ENCODE data around the gene HOPX. TPM values are rescaled to one million over a fixed set of nuclear protein-coding genes. Genes with fewer than 3 reads are reported as not detected.

Gene HOPX
- total RNA-seq, 1 experiment from 2014 or later, result not detected

DNA sequence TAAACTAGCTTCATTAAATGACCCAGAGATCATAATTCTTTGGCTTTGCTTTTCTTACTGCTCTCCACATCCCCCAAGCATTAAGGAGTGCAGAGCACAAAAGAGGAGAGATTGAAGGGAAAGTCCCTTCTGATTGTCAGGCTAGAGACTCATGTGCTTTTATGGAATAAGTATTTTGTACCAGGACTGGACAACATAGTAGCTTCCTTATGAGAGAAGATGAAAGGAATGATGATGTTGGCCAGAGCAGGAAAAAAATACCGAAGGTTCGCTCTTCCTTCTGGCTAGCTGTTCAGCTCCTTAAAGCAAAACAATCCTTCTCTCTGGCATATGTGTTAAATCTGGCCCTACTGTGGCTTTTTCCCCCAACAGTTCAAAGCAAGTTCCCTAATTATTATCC lies 53.1 kb downstream of the HOPX start:
- Histone ChIP-seq H2BK12ac (ENCODE audit: insufficient read length, low read depth, low read length) (no peak overlapping the region), H3T11ph (ENCODE audit: low read length) (no peak overlapping the region), H2AK5ac (ENCODE audit: insufficient read length, low read length) (no peak overlapping the region), H3K79me1 (ENCODE audit: insufficient read depth, low read depth, low read length, poor library complexity, severe bottlenecking) (no peaks in the 10 kb centered on the region), H3K18ac (ENCODE audit: insufficient read length, low read depth, low read length) (no peak overlapping the region), H3K27ac (ENCODE audit: insufficient read length, low read depth, low read length) (no peak overlapping the region), H3K4ac (ENCODE audit: low read depth, low read length) (no peak overlapping the region), H3K56ac (ENCODE audit: insufficient read length, low read depth, low read length) (no peak overlapping the region), H2BK15ac (ENCODE audit: low read depth, low read length) (no peak overlapping the region), H3K27me3 (ENCODE audit: insufficient read depth, low read length) (no peaks in the 10 kb centered on the region), H4K8ac (replicated peaks; ENCODE audit: insufficient read length, low read depth, low read length) (no peak overlapping the region), H3K9ac (ENCODE audit: extremely low read depth, insufficient read length, low read length) (no peak overlapping the region), H3K23me2 (ENCODE audit: insufficient read length, low read depth, low read length, poor library complexity, severe bottlenecking) (no peaks in the 10 kb centered on the region), H3K79me2 (ENCODE audit: insufficient read depth, low read length) (no peaks in the 10 kb centered on the region), H4K20me1 (ENCODE audit: control insufficient read depth, insufficient read depth, insufficient read length) (no peaks in the 10 kb centered on the region), H2AFZ (ENCODE audit: low read length) (no peak overlapping the region), H3K4me1 (ENCODE audit: insufficient read depth, low read length) (no peaks in the 10 kb centered on the region), H2BK20ac (ENCODE audit: low read depth, low read length, poor library complexity, severe bottlenecking) (no peak overlapping the region), H3K4me2 (ENCODE audit: insufficient read depth, insufficient read length, low read length) (no peak overlapping the region), H2BK5ac (ENCODE audit: insufficient read length, low read length) (no peak overlapping the region), H3K23ac (ENCODE audit: insufficient read length, low read depth, low read length) (no peak overlapping the region), H3K9me3 (ENCODE audit: control insufficient read depth, low read depth, low read length) (no peaks in the 10 kb centered on the region), H2BK120ac (ENCODE audit: low read depth, low read length, poor library complexity, severe bottlenecking) (no peak overlapping the region), H3K14ac (ENCODE audit: insufficient read depth, low read length) (no peak overlapping the region), H4K91ac (ENCODE audit: insufficient read length, low read depth, low read length) (no peak overlapping the region), H4K5ac (ENCODE audit: insufficient read length, low read depth, low read length) (no peak overlapping the region)
- TF ChIP-seq, protein P1, sequence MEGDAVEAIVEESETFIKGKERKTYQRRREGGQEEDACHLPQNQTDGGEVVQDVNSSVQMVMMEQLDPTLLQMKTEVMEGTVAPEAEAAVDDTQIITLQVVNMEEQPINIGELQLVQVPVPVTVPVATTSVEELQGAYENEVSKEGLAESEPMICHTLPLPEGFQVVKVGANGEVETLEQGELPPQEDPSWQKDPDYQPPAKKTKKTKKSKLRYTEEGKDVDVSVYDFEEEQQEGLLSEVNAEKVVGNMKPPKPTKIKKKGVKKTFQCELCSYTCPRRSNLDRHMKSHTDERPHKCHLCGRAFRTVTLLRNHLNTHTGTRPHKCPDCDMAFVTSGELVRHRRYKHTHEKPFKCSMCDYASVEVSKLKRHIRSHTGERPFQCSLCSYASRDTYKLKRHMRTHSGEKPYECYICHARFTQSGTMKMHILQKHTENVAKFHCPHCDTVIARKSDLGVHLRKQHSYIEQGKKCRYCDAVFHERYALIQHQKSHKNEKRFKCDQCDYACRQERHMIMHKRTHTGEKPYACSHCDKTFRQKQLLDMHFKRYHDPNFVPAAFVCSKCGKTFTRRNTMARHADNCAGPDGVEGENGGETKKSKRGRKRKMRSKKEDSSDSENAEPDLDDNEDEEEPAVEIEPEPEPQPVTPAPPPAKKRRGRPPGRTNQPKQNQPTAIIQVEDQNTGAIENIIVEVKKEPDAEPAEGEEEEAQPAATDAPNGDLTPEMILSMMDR (conservative IDR thresholded peaks at IDR 0.05), result no peak
- no peak overlapping the region for H3K27ac Mint-ChIP-seq
- peaks cover 35 to 41% of the 10 kb centered on the region in 2 experiments for H3K9me3 Mint-ChIP-seq
- WGBS (ENCODE audit: extremely low coverage, insufficient read length, low lambda C conversion rate), result no CpG with 5 or more reads among the region's 2 CpGs
- peaks cover 31% of the 10 kb centered on the region for H3K27me3 Mint-ChIP-seq (ENCODE audit: low read depth)
- H3K4me3 Mint-ChIP-seq, result no peak overlapping the region
- H3K4me1 Mint-ChIP-seq, result peaks cover 0 to 2% of the 10 kb centered on the region in 2 experiments; a peak in 2 of 4 replicates
- no peak for DNase-seq
- H3K36me3 Mint-ChIP-seq (ENCODE audit: insufficient read depth in 1 of 3, low read depth in 3 of 3), result peaks cover 10 to 27% (median 25%) of the 10 kb centered on the region in 3 experiments
